ENCODE results near the gene FBN1. TPM values are rescaled to one million over a fixed set of nuclear protein-coding genes. Genes with fewer than 3 reads are reported as not detected.

Gene FBN1
- total and polyA plus RNA-seq, 2 donors (not counting 3 experiments of a cell fraction or from before 2014, with no cell fraction given) = 107 to 111 TPM

- H3K27ac ChIP-seq (ENCODE audit: insufficient read depth, low read depth, low read length) = no peak overlapping the region
- H3K4me1 ChIP-seq (ENCODE audit: control insufficient read depth, extremely low read depth, insufficient read depth, low read length) = no peaks in the 10 kb centered on the region
- no peak overlapping the region for H2AFZ ChIP-seq (ENCODE audit: low read depth, low read length)
- H3K9me1 ChIP-seq (replicated peaks; ENCODE audit: control insufficient read depth, extremely low read depth, insufficient read depth, low read length) = no peaks in the 10 kb centered on the region
- TF ChIP-seq MYC (IDR thresholded peaks at IDR 0.05; ENCODE audit: low read depth, low read length) (no peak), POLR2AphosphoS5 (IDR thresholded peaks at IDR 0.05; ENCODE audit: insufficient read depth, low read depth, low read length) (no peak), JUN (IDR thresholded peaks at IDR 0.05; ENCODE audit: borderline replicate concordance, insufficient read depth, insufficient read length, low read depth) (no peak), GATA2 (IDR thresholded peaks at IDR 0.05; ENCODE audit: insufficient read depth, insufficient read length, low read depth, low read length) (no peak), FOS (IDR thresholded peaks at IDR 0.05; ENCODE audit: borderline replicate concordance, insufficient read depth, low read length) (no peak), POLR2A (IDR thresholded peaks at IDR 0.05; ENCODE audit: low read depth, low read length) (no peak), CTCF (IDR thresholded peaks at IDR 0.05; ENCODE audit: extremely low read depth in 1 of 2, insufficient read depth in 1 of 2, low read depth in 1 of 2, low read length in 2 of 2) (no peak), EZH2 (IDR thresholded peaks at IDR 0.05; ENCODE audit: borderline replicate concordance, low read depth, low read length, severe bottlenecking) (no peak), MAX (IDR thresholded peaks at IDR 0.05; ENCODE audit: insufficient read depth, insufficient read length) (no peak)
- dilution Hi-C loops (cut with MboI; ENCODE audit: extremely low pct_ligation_motif_present, low sequenced_read_pairs) = no loop called here
- H3K79me2 ChIP-seq (ENCODE audit: control insufficient read depth, insufficient read depth, low read length) = no peaks in the 10 kb centered on the region
- peaks cover 0 to 1% of the 10 kb centered on the region in 2 experiments for H3K36me3 ChIP-seq (ENCODE audit: control insufficient read depth in 2 of 2, extremely low read depth in 1 of 2, insufficient read depth in 2 of 2, low read length in 2 of 2)
- ChIA-PET CTCF (interaction anchor here (0.5 kb wide), 1 partner anchor 17 kb away, joined by 3 read pairs; no protein-coding TSS in a partner anchor), POLR2A (no interaction called here)
- no peaks in the 10 kb centered on the region for H4K20me1 ChIP-seq (replicated peaks; ENCODE audit: control insufficient read depth, extremely low read depth, insufficient read depth, low read length)
- FAIRE-seq (no peak), DNase-seq (ENCODE audit: low read depth, low spot score) (no peak)
- no peak overlapping the region for H3K4me3 ChIP-seq (replicated peaks in 1 of 3; ENCODE audit: insufficient read depth in 1 of 3, low read depth in 1 of 3, low read length in 3 of 3)
- no TSS peak for BruUV-seq (replicated peaks)
- H3K9me3 ChIP-seq (replicated peaks; ENCODE audit: control insufficient read depth, insufficient read depth, low read length) = no peaks in the 10 kb centered on the region
- no peak overlapping the region for H3K9ac ChIP-seq (replicated peaks; ENCODE audit: extremely low read depth, insufficient read depth, low read length)
- H3K27me3 ChIP-seq (ENCODE audit: control insufficient read depth in 2 of 2, insufficient read depth in 2 of 2, low read length in 2 of 2) = no peaks in the 10 kb centered on the region
- intact Hi-C loops (cut with micrococcal nuclease) = no loop called here
- H3K4me2 ChIP-seq (ENCODE audit: insufficient read depth, low read length) = no peak overlapping the region
Measured at GRCh38 chr15:48631176-48631770, 14.2 kb downstream of the FBN1 start.

All from endothelial cell of umbilical vein (primary cell).